NCI-H774 (cell line): ENCODE measurements around the gene PCGF6.

Experiments
- DNase-seq: peaks from one replicate; lab custom pipeline; 2025; lab: John Stamatoyannopoulos, UW

PCGF6 gene

DNA sequence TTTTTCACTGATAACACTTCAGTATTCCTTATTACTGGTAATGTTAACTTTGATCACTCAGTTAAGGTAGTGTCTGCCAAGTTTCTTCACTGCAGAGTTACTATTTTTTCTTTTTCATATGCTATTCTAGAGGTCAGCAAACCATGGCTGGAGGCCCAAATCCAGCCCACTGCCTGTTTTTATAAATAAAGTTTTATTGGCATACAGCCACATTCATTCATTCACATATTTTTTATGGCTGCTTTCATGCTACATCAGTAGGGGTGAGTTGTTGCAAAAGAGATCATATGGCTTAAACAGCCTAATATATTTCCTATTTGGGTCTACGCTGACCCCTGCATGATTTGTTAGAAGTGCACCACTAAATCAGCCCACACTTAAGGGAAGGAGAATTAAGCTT lies 94.3 kb downstream of the PCGF6 start:
- no peak for DNase-seq

GRCh38 chr10:103254538-103255325 lies 96.2 kb downstream of the PCGF6 start:
- no peak for DNase-seq

DNA sequence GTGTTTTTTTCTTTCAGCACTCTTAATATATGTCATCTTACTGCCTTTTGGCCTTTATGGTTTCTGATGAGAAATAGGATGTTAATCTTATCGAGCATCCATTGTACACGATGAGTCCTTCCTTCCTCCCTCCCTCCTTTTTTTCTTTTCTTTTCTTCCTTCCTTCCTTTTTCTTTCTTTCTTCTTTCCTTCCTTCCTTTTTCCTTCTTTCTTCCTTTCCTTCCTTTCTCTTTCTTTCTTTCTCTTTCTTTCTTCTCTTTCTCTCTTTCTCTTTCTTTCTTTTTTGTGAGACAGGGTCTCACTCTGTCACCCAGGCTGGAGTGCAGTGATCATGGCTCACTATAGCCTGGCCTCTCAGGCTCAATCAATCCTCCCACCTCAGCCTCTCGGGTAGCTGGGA lies 96.8 kb downstream of the PCGF6 start:
- DNase-seq, result no peak
